H1 (cell line): ENCODE measurements around the gene NR1H2. TPM values are rescaled to one million over a fixed set of nuclear protein-coding genes. Genes with fewer than 3 reads are reported as not detected.

Experiments used
- CTCF ChIA-PET: fragments of 300-600 bp; sonication (Branson Sonifier 250); formaldehyde crosslinking; loops from one replicate; lab custom pipeline; 2021; ENCODE audit not compliant: partially characterized antibody; lab: Charles Lee
- POLR2A ChIA-PET: fragments of 300-600 bp; sonication (Branson Sonifier 250); formaldehyde crosslinking; loops from one replicate; lab custom pipeline; 2021; ENCODE audit warnings: inconsistent platforms; ENCODE audit not compliant: partially characterized antibody; lab: Charles Lee
- DNase-seq, 2 experiments: peaks; one replicate each; pipeline versions ENCODE4 v3.0.0 to v3.0.0-alpha.2; 2010 to 2022; ENCODE audit warnings: low spot score in 2 of 2, low read depth in 1 of 2, mixed read lengths in 1 of 2
- FAIRE-seq: peaks from 2 replicates; lab custom pipeline; 2011; peaks lifted over from hg19 to GRCh38; lab: Jason Lieb, UNC
- H2AFZ ChIP-seq: 2 replicates; pipeline ENCODE4 v1.8.1; 2012; ENCODE audit warnings: low read length, inconsistent platforms
- H2AK5ac ChIP-seq: 2 replicates; pipeline ENCODE4 v1.6.1; 2013; ENCODE audit warnings: low read depth, low read length
- H2BK120ac ChIP-seq: replicated peaks from 2 replicates; pipeline ENCODE3; 2013; ENCODE audit warnings: low read depth, low read length, inconsistent platforms
- H2BK12ac ChIP-seq: 2 replicates; pipeline ENCODE4 v1.6.1; 2013; ENCODE audit warnings: low read depth, low read length
- H2BK15ac ChIP-seq: 2 replicates; pipeline ENCODE4 v1.6.1; 2013; ENCODE audit warnings: low read length
- H2BK20ac ChIP-seq: 2 replicates; pipeline ENCODE4 v1.6.1; 2013; ENCODE audit warnings: low read length
- H2BK5ac ChIP-seq: 2 replicates; pipeline ENCODE4 v1.6.1; 2013; ENCODE audit warnings: low read depth, low read length
- H3K14ac ChIP-seq: 2 replicates; pipeline ENCODE4 v1.6.1; 2013; ENCODE audit warnings: inconsistent platforms; ENCODE audit not compliant: insufficient read length
- H3K18ac ChIP-seq: 2 replicates; pipeline ENCODE4 v1.6.1; 2013; ENCODE audit warnings: low read length; ENCODE audit errors: extremely low read depth
- H3K23ac ChIP-seq: 2 replicates; pipeline ENCODE4 v1.6.1; 2013; ENCODE audit warnings: inconsistent platforms; ENCODE audit not compliant: insufficient read length
- H3K23me2 ChIP-seq: 2 replicates; pipeline ENCODE4 v1.6.1; 2013; ENCODE audit warnings: low read depth, low read length
- H3K27ac ChIP-seq: 2 replicates; pipeline ENCODE4 v1.6.1; 2011; ENCODE audit warnings: low read depth, low read length, inconsistent platforms
- H3K27me3 ChIP-seq, 4 experiments: replicated peaks in 1 of 4; 1 replicate in 1 of 4; 2 replicates in 3 of 4; pipeline versions ENCODE4 v1.6.1 to v1.8.1; 2011 to 2013; ENCODE audit warnings: low read length in 3 of 4, mild to moderate bottlenecking in 3 of 4, inconsistent platforms in 2 of 4, mixed read lengths in 2 of 4, moderate library complexity in 1 of 4; ENCODE audit not compliant: control insufficient read depth in 3 of 4, insufficient read depth in 3 of 4; ENCODE audit errors: extremely low read depth in 1 of 4
- H3K36me3 ChIP-seq, 4 experiments: 2 replicates each; pipeline versions ENCODE4 v1.6.1 to v1.8.1; 2011 to 2013; ENCODE audit warnings: mild to moderate bottlenecking in 4 of 4, low read length in 3 of 4, moderate library complexity in 2 of 4, control low read depth in 1 of 4, inconsistent platforms in 1 of 4; ENCODE audit not compliant: insufficient read depth in 4 of 4, control insufficient read depth in 2 of 4
- H3K4ac ChIP-seq: replicated peaks from 2 replicates; pipeline ENCODE3; 2013; ENCODE audit warnings: low read length, low read depth, mixed read lengths, inconsistent platforms; ENCODE audit not compliant: insufficient read length
- H3K4me1 ChIP-seq, 4 experiments: replicated peaks in 1 of 4; 1 replicate in 1 of 4; 2 replicates in 3 of 4; pipeline versions ENCODE4 v1.6.1 to v1.8.1; 2011 to 2013; ENCODE audit warnings: low read length in 3 of 4, inconsistent platforms in 2 of 4, mixed read lengths in 1 of 4; ENCODE audit not compliant: insufficient read depth in 4 of 4, control insufficient read depth in 3 of 4
- H3K4me2 ChIP-seq, 2 experiments: 2 replicates each; pipeline versions ENCODE4 v1.6.1 to v1.8.1; 2011 to 2013; ENCODE audit warnings: low read depth in 2 of 2, low read length in 2 of 2, control low read depth in 1 of 2, inconsistent platforms in 1 of 2, mild to moderate bottlenecking in 1 of 2; ENCODE audit not compliant: insufficient read depth in 1 of 2
- H3K4me3 ChIP-seq, 4 experiments: fragments of 200-600, 300-600 bp in 1 of 4; sonication (generic), shearing (Covaris generic), sonication (Bioruptor Twin) in 1 of 4; 2 replicates each; pipeline versions ENCODE4 v1.5.1 to v1.8.1; 2011 to 2016; ENCODE audit warnings: low read length in 4 of 4, low read depth in 3 of 4, control low read depth in 2 of 4, inconsistent platforms in 2 of 4, mild to moderate bottlenecking in 2 of 4, mixed read lengths in 1 of 4, moderate library complexity in 1 of 4; ENCODE audit not compliant: insufficient read depth in 2 of 4; ENCODE audit errors: extremely low read depth in 1 of 4
- H3K56ac ChIP-seq: replicated peaks from 2 replicates; pipeline ENCODE3; 2013; ENCODE audit warnings: low read depth, mild to moderate bottlenecking, mixed read lengths, low read length, inconsistent platforms; ENCODE audit not compliant: insufficient read length
- H3K79me1 ChIP-seq: 2 replicates; pipeline ENCODE4 v1.6.1; 2013; ENCODE audit warnings: low read depth, low read length, control low read depth
- H3K79me2 ChIP-seq, 2 experiments: 2 replicates each; pipeline versions ENCODE4 v1.6.1 to v1.8.1; 2012 to 2013; ENCODE audit warnings: low read length in 2 of 2, mild to moderate bottlenecking in 2 of 2, inconsistent platforms in 1 of 2; ENCODE audit not compliant: insufficient read depth in 2 of 2, control insufficient read depth in 1 of 2
- H3K9ac ChIP-seq, 4 experiments: replicated peaks in 1 of 4; 1 replicate in 1 of 4; 2 replicates in 3 of 4; pipeline versions ENCODE4 v1.6.1 to v1.8.1; 2011 to 2013; ENCODE audit warnings: low read depth in 3 of 4, low read length in 3 of 4, control low read depth in 2 of 4, mild to moderate bottlenecking in 2 of 4, moderate library complexity in 2 of 4, inconsistent platforms in 1 of 4; ENCODE audit errors: extremely low read depth in 1 of 4
- H3K9me3 ChIP-seq, 2 experiments: 2 replicates each; pipeline versions ENCODE4 v1.6.1 to v1.8.1; 2012 to 2013; ENCODE audit warnings: mild to moderate bottlenecking in 2 of 2, moderate library complexity in 2 of 2, control low read depth in 1 of 2, inconsistent platforms in 1 of 2, low read depth in 1 of 2, low read length in 1 of 2, mixed read lengths in 1 of 2; ENCODE audit not compliant: insufficient read depth in 2 of 2
- H4K20me1 ChIP-seq, 2 experiments: replicated peaks in 1 of 2; 2 replicates each; pipeline versions ENCODE3 to v1.8.1; 2011 to 2013; ENCODE audit warnings: inconsistent platforms in 2 of 2, low read length in 2 of 2, mild to moderate bottlenecking in 1 of 2; ENCODE audit not compliant: insufficient read depth in 2 of 2, control insufficient read depth in 1 of 2
- H4K5ac ChIP-seq: 2 replicates; pipeline ENCODE4 v1.6.1; 2013; ENCODE audit warnings: low read length, low read depth, mixed read lengths, inconsistent platforms; ENCODE audit not compliant: insufficient read length
- H4K8ac ChIP-seq: 2 replicates; pipeline ENCODE4 v1.8.0; 2013; ENCODE audit warnings: mild to moderate bottlenecking, moderate library complexity, low read length, inconsistent platforms; ENCODE audit not compliant: insufficient read depth; ENCODE audit errors: extremely low read depth
- H4K91ac ChIP-seq: replicated peaks from 2 replicates; pipeline ENCODE3; 2013; ENCODE audit warnings: low read length, mixed read lengths, inconsistent platforms; ENCODE audit not compliant: insufficient read length
- CBX8 ChIP-seq: fragments of 300-800, 300-1000 bp; sonication (generic); IDR thresholded peaks from 2 replicates; pipeline ENCODE4 v1.7.1; 2016; ENCODE audit warnings: low read depth, low read length, borderline replicate concordance
- EZH2 ChIP-seq: fragments of 200-600 bp; sonication (generic); IDR thresholded peaks from 2 replicates; pipeline ENCODE4 v1.7.1; 2012; ENCODE audit warnings: low read depth, mild to moderate bottlenecking, moderate library complexity, low read length, inconsistent platforms; ENCODE audit not compliant: severe bottlenecking
- FOSL1 ChIP-seq: IDR thresholded peaks from 2 replicates; pipeline ENCODE4 v1.6.1; 2011; ENCODE audit warnings: mild to moderate bottlenecking, low read depth, low read length, moderate library complexity; ENCODE audit not compliant: insufficient read depth
- HDAC6 ChIP-seq: IDR thresholded peaks from one replicate; pipeline ENCODE4 v1.7.1; 2012; ENCODE audit warnings: low read depth, mild to moderate bottlenecking, inconsistent platforms, low read length, moderate library complexity
- JUN ChIP-seq: IDR thresholded peaks from 2 replicates; pipeline ENCODE4 v1.6.1; 2011; ENCODE audit warnings: low read depth, mild to moderate bottlenecking, improper control_type of control experiment, low read length
- KDM4A ChIP-seq: IDR thresholded peaks from one replicate; pipeline ENCODE4 v1.7.1; 2012; ENCODE audit warnings: low read depth, mild to moderate bottlenecking, moderate library complexity, low read length, inconsistent platforms; ENCODE audit not compliant: severe bottlenecking
- RNF2 ChIP-seq: fragments of 200-900, 300-1000 bp; sonication (generic); IDR thresholded peaks from 2 replicates; pipeline ENCODE4 v1.7.1; 2016; ENCODE audit warnings: borderline replicate concordance, low read depth, mild to moderate bottlenecking, antibody characterized with exemption, low read length; ENCODE audit not compliant: poor library complexity, severe bottlenecking; ENCODE audit errors: missing control alignments
- SIRT6 ChIP-seq: IDR thresholded peaks from one replicate; pipeline ENCODE4 v1.7.1; 2012; ENCODE audit warnings: low read length, inconsistent platforms
- SIX5 ChIP-seq: IDR thresholded peaks from 2 replicates; pipeline ENCODE4 v1.6.1; 2011; ENCODE audit warnings: mild to moderate bottlenecking, low read depth, low read length
- TAF7 ChIP-seq: optimal IDR thresholded peaks from 2 replicates; pipeline ENCODE3; 2011; ENCODE audit warnings: low read depth, mild to moderate bottlenecking, inconsistent platforms, low read length, moderate library complexity, borderline replicate concordance
- ZNF274 ChIP-seq: IDR thresholded peaks from 2 replicates; pipeline ENCODE4 v1.7.0; 2012; ENCODE audit warnings: low read length, borderline replicate concordance; ENCODE audit errors: extremely low read depth
- WGBS, 2 experiments: shearing (Covaris generic) in 1 of 2; methylation state at CpG; one replicate each; pipeline versions ENCODE4 v1.1.6 to v1.1.7; 2013 to 2015; ENCODE audit warnings: low lambda C conversion rate in 2 of 2, mixed read lengths in 2 of 2, inconsistent platforms in 1 of 2, low coverage in 1 of 2, missing lambda C conversion rate in 1 of 2; ENCODE audit not compliant: insufficient replicate concordance in 2 of 2, insufficient coverage in 1 of 2, insufficient read length in 1 of 2; ENCODE audit errors: extremely low coverage in 1 of 2, missing lambda C conversion rate in 1 of 2; 5-methylcytosine and 5-hydroxymethylcytosine counted together
- polyA plus RNA-seq, 7 experiments: library from polyadenylated mRNA; depleted of rRNA in 3 of 7; stranded (reverse) in 5 of 7; unstranded in 2 of 7; fragments of >200 nt in 5 of 7; fragments of 200-250 nt in 2 of 7; gene quantifications; 1 replicate in 5 of 7; 2 replicates in 1 of 7; 4 replicates in 1 of 7; pipeline versions ENCODE4 v1.2.1 to v1.2.3, GENCODE V29; 2011 to 2013; ENCODE audit warnings: missing spikeins in 2 of 7, mixed read lengths in 2 of 7
- total RNA-seq: library from RNA; stranded (reverse); fragmentation: NEBNext Ultra II Directional; extraction: Animal tissue kit (Norgen Biotek cat#: 25700); gene quantifications from 2 replicates; pipeline ENCODE4 v1.2.1, GENCODE V29; 2021

Gene NR1H2
- total and polyA plus RNA-seq, 2 of the 8 experiments (the other 6 are each of a cell fraction or from before 2014, with no cell fraction given): 40.3 to 47.5 TPM

GRCh38 chr19:50398675-50399367 is 22.6 kb downstream of the NR1H2 start:
- peaks cover 5% of the 10 kb centered on the region; the same call in 1 of the 2 replicates for H3K79me1 ChIP-seq
- no peak overlapping the region for H2BK12ac ChIP-seq
- H3K18ac ChIP-seq: no peak overlapping the region
- no peak overlapping the region for H3K4me2 ChIP-seq
- H2BK5ac ChIP-seq: no peak overlapping the region
- H4K5ac ChIP-seq: no peak overlapping the region
- CTCF ChIA-PET: interaction anchor here (0.6 to 1.7 kb wide), 7 partner anchors 14 to 853 kb away, joined by 3 to 7 read pairs (median 4); partner anchors contain the start of gene POLD1
- H3K4me3 ChIP-seq: no peak overlapping the region
- peaks cover 6 to 27% (median 17%) of the 10 kb centered on the region in 4 experiments for H3K36me3 ChIP-seq
- WGBS, 2 experiments: 92% methylated on average over 12 of the region's 13 CpGs; no CpG with 5 or more reads in 1 of the 2 experiments
- no peak for DNase-seq
- no peak overlapping the region for H2BK15ac ChIP-seq
- no peaks in the 10 kb centered on the region for H3K27me3 ChIP-seq
- H4K8ac ChIP-seq: no peak overlapping the region
- no peak overlapping the region for H3K14ac ChIP-seq
- H3K23me2 ChIP-seq: no peaks in the 10 kb centered on the region
- FAIRE-seq: no peak
- no peak for TF ChIP-seq ZNF274
- TF ChIP-seq TAF7: no peak
- TF ChIP-seq HDAC6: no peak
- no peak for TF ChIP-seq CBX8
- TF ChIP-seq RNF2: no peak
- TF ChIP-seq SIX5: no peak
- no peak for TF ChIP-seq KDM4A
- no peak for TF ChIP-seq SIRT6
- TF ChIP-seq EZH2: no peak
- no peak for TF ChIP-seq JUN
- TF ChIP-seq FOSL1: no peak
- H4K20me1 ChIP-seq: peaks cover 1 to 4% of the 10 kb centered on the region in 2 experiments
- no peak overlapping the region for H3K23ac ChIP-seq
- no peak overlapping the region for H2BK20ac ChIP-seq
- no peak overlapping the region for H3K56ac ChIP-seq
- H3K4me1 ChIP-seq: no peaks in the 10 kb centered on the region
- no peak overlapping the region for H3K9ac ChIP-seq
- no peak overlapping the region for H2BK120ac ChIP-seq
- POLR2A ChIA-PET: interaction anchor here (0.7 to 1.4 kb wide), 7 partner anchors 9 to 86 kb away, joined by 3 to 5 read pairs (median 3); no protein-coding TSS in a partner anchor
- H2AK5ac ChIP-seq: no peak overlapping the region
- H3K79me2 ChIP-seq: peaks cover 0 to 13% of the 10 kb centered on the region in 2 experiments; a peak in 2 of 4 replicates
- no peak overlapping the region for H4K91ac ChIP-seq
- H3K4ac ChIP-seq: no peak overlapping the region
- H3K9me3 ChIP-seq: no peaks in the 10 kb centered on the region
- no peak overlapping the region for H2AFZ ChIP-seq
- H3K27ac ChIP-seq: no peak overlapping the region
